Body of pancreas (tissue), 4 donors: Measurements from ENCODE around the gene USP11.

Experiments
- CTCF ChIP-seq, 7 experiments: fragments of 450-650 bp in 4 of 7; fragments of 200-600 bp in 3 of 7; sonication (generic) in 3 of 7; IDR thresholded peaks; one replicate each; pipeline ENCODE4 v1.5.1; 2016 to 2019; ENCODE audit warnings: antibody characterized with exemption in 7 of 7
- POLR2A ChIP-seq, 3 donors: fragments of 450-650 bp; IDR thresholded peaks; one replicate each; pipeline ENCODE4 v1.6.1; 2016; ENCODE audit warnings: antibody characterized with exemption in 3 of 3, mild to moderate bottlenecking in 2 of 3

- TF ChIP-seq CTCF (IDR thresholded peaks at IDR 0.05) (no peak), POLR2A (IDR thresholded peaks at IDR 0.05) (no peak)
Measured at GRCh38 chrX:47208108-47208507, 24.7 kb upstream of the USP11 start.
